ENCODE data around the gene CITED4.

GRCh38 chr1:40870135-40870728 lies 8.1 kb upstream of the CITED4 start:
- TF ChIP-seq POLR2A (IDR thresholded peaks at IDR 0.05; ENCODE audit: low read depth, low read length) (no peak), POLR2AphosphoS5 (IDR thresholded peaks at IDR 0.05; ENCODE audit: low read depth, low read length) (no peak), TAF1 (IDR thresholded peaks at IDR 0.05; ENCODE audit: borderline replicate concordance, low read depth, low read length) (no peak)

Measured in GM12892 (cell line).